ENCODE results near the gene EXOC1L.

EXOC1L gene

DNA sequence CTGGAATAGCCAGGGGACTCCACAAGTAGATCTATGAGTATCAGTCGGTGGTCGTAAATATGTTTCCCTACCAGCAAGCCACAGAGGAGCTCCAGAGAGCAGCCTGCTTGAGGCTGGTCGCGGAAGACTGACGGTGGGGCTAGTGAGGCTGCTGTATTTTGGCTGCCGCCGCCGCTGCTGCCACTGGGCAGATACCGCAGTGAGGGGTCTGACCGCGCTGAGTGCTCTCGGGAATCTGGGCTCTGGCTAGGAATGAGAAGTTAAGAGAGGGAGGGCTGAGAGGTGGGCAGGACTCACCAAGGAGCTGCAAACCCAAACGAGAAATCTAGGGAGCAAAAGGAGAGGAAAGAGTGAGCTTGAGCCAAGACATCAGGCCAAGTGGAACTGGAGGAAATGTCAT, at the start of gene EXOC1L:
Gene EXOC1L (plus strand): TSS at position 157 of the 400 bp plus-strand sequence. CDS start 237 bp downstream, at position 394.
- H3K4me3 ChIP-seq (ENCODE audit: low read depth, low read length): peak within 1 kb of the TSS; percentile 27
- TF ChIP-seq, protein P1, sequence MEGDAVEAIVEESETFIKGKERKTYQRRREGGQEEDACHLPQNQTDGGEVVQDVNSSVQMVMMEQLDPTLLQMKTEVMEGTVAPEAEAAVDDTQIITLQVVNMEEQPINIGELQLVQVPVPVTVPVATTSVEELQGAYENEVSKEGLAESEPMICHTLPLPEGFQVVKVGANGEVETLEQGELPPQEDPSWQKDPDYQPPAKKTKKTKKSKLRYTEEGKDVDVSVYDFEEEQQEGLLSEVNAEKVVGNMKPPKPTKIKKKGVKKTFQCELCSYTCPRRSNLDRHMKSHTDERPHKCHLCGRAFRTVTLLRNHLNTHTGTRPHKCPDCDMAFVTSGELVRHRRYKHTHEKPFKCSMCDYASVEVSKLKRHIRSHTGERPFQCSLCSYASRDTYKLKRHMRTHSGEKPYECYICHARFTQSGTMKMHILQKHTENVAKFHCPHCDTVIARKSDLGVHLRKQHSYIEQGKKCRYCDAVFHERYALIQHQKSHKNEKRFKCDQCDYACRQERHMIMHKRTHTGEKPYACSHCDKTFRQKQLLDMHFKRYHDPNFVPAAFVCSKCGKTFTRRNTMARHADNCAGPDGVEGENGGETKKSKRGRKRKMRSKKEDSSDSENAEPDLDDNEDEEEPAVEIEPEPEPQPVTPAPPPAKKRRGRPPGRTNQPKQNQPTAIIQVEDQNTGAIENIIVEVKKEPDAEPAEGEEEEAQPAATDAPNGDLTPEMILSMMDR (IDR thresholded peaks at IDR 0.05; ENCODE audit: low read depth, low read length): peak; percentile 5
- in situ Hi-C loops (cut with HindIII; ENCODE audit: low sequenced_read_pairs): no loop called here
- DNase-seq (ENCODE audit: low read depth, low spot score): peak; percentile 34

DNA sequence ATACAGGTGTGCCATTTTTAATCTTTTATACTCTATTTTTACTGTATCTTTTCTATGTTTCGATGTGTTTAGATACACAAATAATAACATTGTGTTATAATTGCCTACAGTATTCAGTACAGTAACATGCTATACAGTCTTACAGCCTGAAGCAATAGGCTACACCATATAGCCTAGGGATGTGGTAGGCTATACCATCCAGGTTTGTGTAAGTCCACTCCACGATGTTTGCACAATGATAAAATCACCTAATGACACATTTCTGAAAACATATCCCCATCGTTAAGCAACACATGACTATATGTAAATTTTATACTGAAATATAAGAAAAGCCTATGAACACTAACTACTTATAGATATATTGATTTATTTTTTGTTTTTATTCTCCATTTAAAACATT, 48.9 kb upstream of the EXOC1L start:
- TF ChIP-seq, protein P1 (IDR thresholded peaks at IDR 0.05; ENCODE audit: low read depth, low read length): no peak
- in situ Hi-C loops (cut with HindIII; ENCODE audit: low sequenced_read_pairs): no loop called here
- no peak overlapping the region for H3K4me3 ChIP-seq (ENCODE audit: low read depth, low read length)
- no peak for DNase-seq (ENCODE audit: low read depth, low spot score)

DNA sequence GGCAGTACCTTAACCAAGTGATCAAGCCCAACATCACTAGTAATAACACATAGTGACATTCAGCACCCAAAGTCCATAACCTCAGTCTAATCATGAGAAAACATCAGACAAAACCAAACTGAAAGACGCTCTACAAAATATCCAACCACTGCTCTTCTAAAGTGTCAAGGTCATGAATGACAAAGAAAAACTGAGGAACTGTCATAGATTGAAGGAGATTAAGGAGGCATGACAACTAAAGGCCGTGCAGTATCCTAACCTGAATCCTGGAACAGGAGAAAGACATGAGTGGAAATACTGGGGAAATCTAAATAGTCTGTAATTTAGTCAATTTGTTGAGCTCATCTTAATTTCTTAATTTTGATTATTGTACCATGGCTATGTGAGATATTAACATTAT, 38.2 kb upstream of the EXOC1L start:
- TF ChIP-seq, protein P1 (IDR thresholded peaks at IDR 0.05; ENCODE audit: low read depth, low read length): no peak
- H3K4me3 ChIP-seq (ENCODE audit: low read depth, low read length): no peak overlapping the region
- no peak for DNase-seq (ENCODE audit: low read depth, low spot score)
- in situ Hi-C loops (cut with HindIII; ENCODE audit: low sequenced_read_pairs): no loop called here

DNA sequence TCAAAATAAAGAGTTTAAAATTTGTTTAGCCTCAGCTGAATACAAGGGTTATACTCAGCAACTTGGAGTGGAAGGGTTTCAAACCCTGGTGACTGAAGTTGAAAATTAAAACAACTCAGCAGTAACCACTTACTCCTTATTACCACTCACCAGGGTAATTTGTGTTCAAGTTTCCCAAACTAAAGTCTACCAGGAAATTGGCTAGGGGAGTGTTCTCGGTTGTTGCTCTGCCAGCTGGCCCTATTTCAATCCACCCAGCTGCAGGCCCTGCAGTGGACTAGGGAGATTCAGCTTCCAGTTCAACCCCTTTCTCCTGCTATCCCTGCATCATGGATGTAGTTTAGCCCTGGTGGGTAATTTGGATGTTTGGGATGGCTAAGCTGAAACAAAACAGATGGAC, 37.8 kb upstream of the EXOC1L start:
- in situ Hi-C loops (cut with HindIII; ENCODE audit: low sequenced_read_pairs): no loop called here
- H3K4me3 ChIP-seq (ENCODE audit: low read depth, low read length): no peak overlapping the region
- no peak for DNase-seq (ENCODE audit: low read depth, low spot score)
- TF ChIP-seq, protein P1 (IDR thresholded peaks at IDR 0.05; ENCODE audit: low read depth, low read length): no peak

- TF ChIP-seq, protein P1 (IDR thresholded peaks at IDR 0.05; ENCODE audit: low read depth, low read length): no peak
- H3K4me3 ChIP-seq (ENCODE audit: low read depth, low read length): no peak overlapping the region
- DNase-seq (ENCODE audit: low read depth, low spot score): no peak
- in situ Hi-C loops (cut with HindIII; ENCODE audit: low sequenced_read_pairs): no loop called here
These were observed 36.0 kb upstream of the EXOC1L start for GRCh38 chr4:55783584-55783983.

DNA sequence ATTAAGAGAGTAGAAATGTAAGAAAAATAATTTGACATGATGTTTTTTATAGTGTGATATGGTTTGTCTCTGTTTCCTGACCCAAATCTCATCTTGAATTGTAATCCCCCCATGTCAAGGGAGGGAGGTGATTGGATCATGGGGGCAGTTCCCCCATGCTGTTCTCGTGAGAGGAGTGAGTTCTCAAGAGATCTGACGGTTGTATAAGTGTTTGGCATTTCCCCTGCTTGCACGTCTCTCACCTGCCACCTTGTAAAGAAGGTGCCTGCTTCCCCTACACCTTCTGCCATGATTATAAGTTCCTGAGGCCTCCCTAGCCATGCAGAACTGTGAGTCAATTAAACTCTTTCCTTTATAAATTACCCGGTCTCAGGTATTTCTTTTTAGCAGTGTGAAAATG, 34.8 kb upstream of the EXOC1L start:
- in situ Hi-C loops (cut with HindIII; ENCODE audit: low sequenced_read_pairs): no loop called here
- no peak for DNase-seq (ENCODE audit: low read depth, low spot score)
- no peak overlapping the region for H3K4me3 ChIP-seq (ENCODE audit: low read depth, low read length)
- TF ChIP-seq, protein P1 (IDR thresholded peaks at IDR 0.05; ENCODE audit: low read depth, low read length): no peak

DNA sequence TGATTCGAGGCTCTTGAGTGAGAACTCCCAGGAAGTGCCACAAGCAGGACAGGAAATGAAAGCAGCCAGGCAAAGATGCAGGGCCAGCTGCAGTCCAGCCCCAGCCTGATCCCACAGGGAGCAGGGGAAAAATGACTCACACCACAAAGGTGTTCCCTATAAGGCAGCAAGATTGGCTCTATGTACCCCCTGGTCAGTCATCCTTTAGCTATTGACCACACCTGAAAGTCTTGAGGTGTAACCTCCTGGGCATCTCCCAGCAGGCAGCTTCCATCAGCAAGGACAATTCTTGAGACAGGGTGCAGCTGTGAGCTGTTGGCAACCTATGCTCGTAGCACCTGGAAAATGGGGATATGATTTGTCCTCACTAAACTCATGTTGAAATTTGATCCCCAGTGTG, 27.9 kb upstream of the EXOC1L start:
- TF ChIP-seq, protein P1 (IDR thresholded peaks at IDR 0.05; ENCODE audit: low read depth, low read length): no peak
- no peak for DNase-seq (ENCODE audit: low read depth, low spot score)
- in situ Hi-C loops (cut with HindIII; ENCODE audit: low sequenced_read_pairs): no loop called here
- H3K4me3 ChIP-seq (ENCODE audit: low read depth, low read length): no peak overlapping the region

Data from astrocyte of the spinal cord (primary cell).